GM12875 (cell line): Measurements from ENCODE around the gene FIBIN.

Experiments used
- H3K4me3 ChIP-seq: one replicate; pipeline ENCODE4 v1.5.1; 2011; ENCODE audit warnings: low read depth, low read length, control low read depth
- TF ChIP-seq, protein P1 (sequence below): IDR thresholded peaks from 2 replicates; pipeline ENCODE4 v1.5.1; 2011; ENCODE audit warnings: low read depth, mild to moderate bottlenecking, control low read depth, inconsistent platforms, low read length, moderate library complexity, borderline replicate concordance; ENCODE audit not compliant: insufficient read depth

Gene FIBIN

DNA sequence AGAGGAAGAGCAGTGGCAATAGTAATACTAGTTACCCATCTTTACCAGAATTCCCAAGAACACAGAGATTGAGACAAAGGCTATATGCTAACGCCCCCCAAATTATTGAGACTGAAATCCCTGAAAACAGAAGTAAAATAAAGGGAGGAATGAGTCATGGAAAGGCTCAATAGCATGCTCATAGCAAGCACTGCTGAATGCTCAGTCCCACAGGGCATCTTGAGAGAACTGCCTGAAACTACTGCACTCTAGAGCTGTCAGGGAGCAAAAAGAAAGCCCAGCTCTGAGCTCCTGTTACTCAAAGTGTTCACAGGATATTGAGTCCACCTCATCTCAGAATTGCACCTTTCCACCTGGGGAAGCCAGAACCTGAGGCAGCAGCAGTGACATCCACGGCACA lies 44.1 kb upstream of the FIBIN start:
- TF ChIP-seq, protein P1, sequence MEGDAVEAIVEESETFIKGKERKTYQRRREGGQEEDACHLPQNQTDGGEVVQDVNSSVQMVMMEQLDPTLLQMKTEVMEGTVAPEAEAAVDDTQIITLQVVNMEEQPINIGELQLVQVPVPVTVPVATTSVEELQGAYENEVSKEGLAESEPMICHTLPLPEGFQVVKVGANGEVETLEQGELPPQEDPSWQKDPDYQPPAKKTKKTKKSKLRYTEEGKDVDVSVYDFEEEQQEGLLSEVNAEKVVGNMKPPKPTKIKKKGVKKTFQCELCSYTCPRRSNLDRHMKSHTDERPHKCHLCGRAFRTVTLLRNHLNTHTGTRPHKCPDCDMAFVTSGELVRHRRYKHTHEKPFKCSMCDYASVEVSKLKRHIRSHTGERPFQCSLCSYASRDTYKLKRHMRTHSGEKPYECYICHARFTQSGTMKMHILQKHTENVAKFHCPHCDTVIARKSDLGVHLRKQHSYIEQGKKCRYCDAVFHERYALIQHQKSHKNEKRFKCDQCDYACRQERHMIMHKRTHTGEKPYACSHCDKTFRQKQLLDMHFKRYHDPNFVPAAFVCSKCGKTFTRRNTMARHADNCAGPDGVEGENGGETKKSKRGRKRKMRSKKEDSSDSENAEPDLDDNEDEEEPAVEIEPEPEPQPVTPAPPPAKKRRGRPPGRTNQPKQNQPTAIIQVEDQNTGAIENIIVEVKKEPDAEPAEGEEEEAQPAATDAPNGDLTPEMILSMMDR, result no peak

DNA sequence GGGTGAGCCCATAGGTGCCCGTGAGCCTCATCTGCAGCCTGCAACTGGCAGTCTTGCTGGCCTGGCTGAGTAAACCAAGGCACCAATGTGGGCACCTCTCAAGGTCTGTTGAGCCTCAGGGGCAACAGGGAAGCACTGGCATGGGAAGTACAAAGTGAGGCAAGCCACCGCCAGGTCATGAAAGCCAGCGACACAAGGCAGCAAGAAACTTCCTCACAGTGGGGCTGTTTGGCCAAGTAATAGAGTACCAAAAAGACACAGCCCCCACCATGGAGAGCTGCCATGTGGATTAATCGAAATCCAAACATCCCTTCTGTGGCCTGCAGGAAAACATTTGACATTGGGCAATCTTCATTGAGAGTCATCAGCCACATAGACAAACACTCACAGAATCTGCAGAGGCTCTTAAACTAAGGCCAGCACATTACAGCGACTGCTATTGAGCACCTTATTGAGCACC lies 43.6 kb upstream of the FIBIN start:
- TF ChIP-seq, protein P1, result no peak
- no peak overlapping the region for H3K4me3 ChIP-seq

More for the DNA sequence above, 44.1 kb upstream of the FIBIN start:
- H3K4me3 ChIP-seq, result no peak overlapping the region

DNA sequence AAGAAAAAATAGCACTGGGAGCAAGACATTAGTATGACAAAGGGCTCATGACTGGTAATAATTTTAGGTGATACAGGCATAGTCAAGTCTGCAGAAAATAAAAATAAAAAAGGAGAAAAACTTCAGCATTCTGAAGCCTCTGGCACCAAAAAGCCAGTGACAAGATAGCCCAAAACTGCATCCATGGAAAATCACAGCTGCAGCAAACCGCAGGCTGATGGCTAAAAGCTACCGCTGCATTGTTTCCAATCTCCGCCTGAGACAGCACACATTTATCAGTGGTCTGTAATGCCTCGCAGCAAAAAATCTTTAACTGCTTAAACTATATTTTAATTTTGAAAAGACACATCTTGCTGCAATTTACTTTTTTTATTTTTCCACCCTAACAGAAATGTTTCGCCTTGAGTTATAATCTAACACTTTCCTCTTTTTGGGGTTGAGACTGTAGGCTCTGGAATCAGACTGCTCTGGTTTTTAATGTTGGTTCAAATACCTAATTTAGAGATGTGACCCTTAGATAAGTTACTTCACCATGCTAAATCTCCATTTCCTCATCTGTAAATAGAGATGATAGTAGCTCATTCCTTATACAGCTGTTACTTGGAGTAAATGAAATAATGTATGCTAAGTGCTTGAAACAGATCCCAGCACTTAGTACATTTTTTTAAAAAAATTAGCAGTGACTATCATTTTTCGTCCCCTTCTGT lies 42.0 kb upstream of the FIBIN start:
- H3K4me3 ChIP-seq, result no peak overlapping the region

DNA sequence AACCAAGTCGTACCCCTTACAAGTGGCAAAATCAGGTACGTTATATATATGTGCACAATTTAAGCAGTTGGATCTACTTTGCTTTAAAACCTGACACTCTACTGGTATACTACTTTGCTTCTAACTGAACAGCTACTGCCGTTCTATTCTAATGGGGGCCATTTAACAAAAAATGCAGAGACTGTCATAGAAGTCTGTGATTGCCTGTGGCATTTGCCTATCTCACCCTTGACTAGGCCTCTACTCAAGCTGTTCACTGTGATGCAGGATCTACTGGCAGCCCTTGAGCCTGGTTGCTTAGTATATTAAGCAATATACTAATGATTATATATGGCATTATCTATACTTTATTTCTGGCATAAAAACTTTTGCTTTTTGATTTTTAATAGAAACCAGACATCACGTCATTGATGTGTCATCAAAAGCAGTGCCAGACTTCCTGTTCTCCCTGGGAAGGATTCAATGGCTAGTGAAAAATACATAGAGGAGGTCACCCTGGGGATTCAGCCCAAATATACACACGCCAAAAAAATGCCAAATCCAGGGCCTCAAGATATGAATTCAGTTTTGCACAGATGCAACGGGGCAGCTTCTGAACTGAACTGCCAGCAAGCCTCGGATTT lies 40.0 kb upstream of the FIBIN start:
- TF ChIP-seq, protein P1, result no peak
- H3K4me3 ChIP-seq, result no peak overlapping the region

More for the DNA sequence above, 42.0 kb upstream of the FIBIN start:
- TF ChIP-seq, protein P1, result no peak

DNA sequence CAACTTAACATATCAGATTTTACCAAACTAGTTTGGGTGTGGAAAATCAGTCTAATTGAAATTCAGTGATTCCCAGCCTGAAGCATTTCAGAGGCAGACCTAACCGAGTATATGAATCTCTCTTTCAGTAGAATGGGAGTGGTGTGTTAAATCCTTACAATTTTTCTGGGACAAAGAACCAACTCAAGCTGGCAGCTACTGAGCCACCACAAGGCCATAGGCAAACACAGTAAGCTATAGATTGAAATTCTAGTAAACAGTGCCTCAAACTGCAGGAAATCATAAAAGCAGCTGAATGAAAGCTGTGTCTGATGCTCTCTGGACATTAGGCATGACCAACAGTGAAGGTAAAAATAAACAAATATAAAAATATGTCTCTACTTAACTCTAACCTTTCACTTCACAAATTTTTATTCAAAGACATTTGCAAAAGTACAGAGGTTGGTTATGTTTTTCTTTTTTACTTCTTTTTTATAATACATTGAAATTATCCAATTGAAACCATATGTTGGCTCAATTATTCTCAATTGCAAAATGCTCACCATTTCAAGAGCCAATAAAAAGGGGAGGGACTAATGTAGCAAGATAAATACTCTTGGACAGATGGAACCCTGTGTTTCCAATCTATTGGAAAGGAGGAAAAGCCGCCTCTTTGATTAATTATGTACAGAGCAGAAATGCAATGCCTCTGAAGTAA lies 35.8 kb upstream of the FIBIN start:
- TF ChIP-seq, protein P1, result no peak
- H3K4me3 ChIP-seq, result no peak overlapping the region

DNA sequence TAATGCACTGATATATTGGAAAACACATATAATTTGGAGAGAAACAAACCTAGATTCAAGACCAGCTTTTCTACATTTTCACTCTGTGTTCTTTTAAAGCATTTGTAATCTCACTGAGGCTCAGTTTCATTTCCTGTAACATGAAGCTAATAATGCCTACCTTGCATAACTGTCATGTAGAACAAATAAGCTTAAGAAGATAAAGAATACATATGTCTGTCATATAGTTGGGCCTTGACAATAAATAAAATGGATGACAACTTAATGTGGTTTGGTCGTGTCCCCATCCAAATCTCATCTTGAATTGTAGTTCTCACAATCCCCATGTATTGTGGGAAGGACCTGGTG lies 35.2 kb upstream of the FIBIN start:
- TF ChIP-seq, protein P1, result no peak
- no peak overlapping the region for H3K4me3 ChIP-seq
